ENCODE data around the gene MYO3B.

Gene MYO3B

GRCh38 chr2:170300993-170301392, 123.0 kb downstream of the MYO3B start:
- DNase-seq (ENCODE audit: low spot score): no peak

GRCh38 chr2:170301626-170302025, 123.7 kb downstream of the MYO3B start:
- DNase-seq (ENCODE audit: low spot score): no peak

- DNase-seq (ENCODE audit: low spot score): no peak
Observed at GRCh38 chr2:170305711-170306110, 127.8 kb downstream of the MYO3B start.

- DNase-seq (ENCODE audit: low spot score): no peak
Observed at GRCh38 chr2:170306293-170306873, 128.4 kb downstream of the MYO3B start.

GRCh38 chr2:170307052-170307451, 129.1 kb downstream of the MYO3B start:
- DNase-seq (ENCODE audit: low spot score): no peak

GRCh38 chr2:170307555-170308351, 129.8 kb downstream of the MYO3B start:
- DNase-seq (ENCODE audit: low spot score): no peak

- DNase-seq (ENCODE audit: low spot score): no peak
Observed at GRCh38 chr2:170310876-170311502, 133.0 kb downstream of the MYO3B start.

GRCh38 chr2:170313347-170313991, 135.5 kb downstream of the MYO3B start:
- no peak for DNase-seq (ENCODE audit: low spot score)

GRCh38 chr2:170313992-170314348, 136.0 kb downstream of the MYO3B start:
- DNase-seq (ENCODE audit: low spot score): no peak

GRCh38 chr2:170314744-170315447, 136.9 kb downstream of the MYO3B start:
- DNase-seq (ENCODE audit: low spot score): no peak

GRCh38 chr2:170320948-170321347, 143.0 kb downstream of the MYO3B start:
- no peak for DNase-seq (ENCODE audit: low spot score)

GRCh38 chr2:170321526-170321925, 143.6 kb downstream of the MYO3B start:
- no peak for DNase-seq (ENCODE audit: low spot score)

GRCh38 chr2:170322140-170322766, 144.3 kb downstream of the MYO3B start:
- no peak for DNase-seq (ENCODE audit: low spot score)

GRCh38 chr2:170323743-170324142, 145.8 kb downstream of the MYO3B start:
- no peak for DNase-seq (ENCODE audit: low spot score)

GRCh38 chr2:170324640-170325046, 146.7 kb downstream of the MYO3B start:
- DNase-seq (ENCODE audit: low spot score): peak; percentile 7

- no peak for DNase-seq (ENCODE audit: low spot score)
Observed at GRCh38 chr2:170330881-170331280, 152.9 kb downstream of the MYO3B start.

GRCh38 chr2:170332676-170333402, 154.9 kb downstream of the MYO3B start:
- DNase-seq (ENCODE audit: low spot score): no peak

- no peak for DNase-seq (ENCODE audit: low spot score)
Observed at GRCh38 chr2:170335351-170335750, 157.4 kb downstream of the MYO3B start.

- DNase-seq (ENCODE audit: low spot score): no peak
Observed at GRCh38 chr2:170336408-170336807, 158.5 kb downstream of the MYO3B start.

GRCh38 chr2:170336916-170337315, 159.0 kb downstream of the MYO3B start:
- DNase-seq (ENCODE audit: low spot score): no peak

- no peak for DNase-seq (ENCODE audit: low spot score)
Observed at GRCh38 chr2:170339322-170339721, 161.4 kb downstream of the MYO3B start.
